ENCODE measurements around the gene TMEM223.
"Not testable (repeated sequence)": the region's sequence is repeated elsewhere in the genome, so short reads cannot be mapped to it uniquely, and the experiment has no call there.

Gene TMEM223

GRCh38 chr11:62771144-62772021 is 20.4 kb downstream of the TMEM223 start, which contains the start of gene TAF6L:
TAF6L (plus strand) TSS chr11:62771396; CDS start chr11:62775784, 4,388 bp downstream.
- TF ChIP-seq CTCF (conservative IDR thresholded peaks at IDR 0.05; ENCODE audit: low read depth, low read length), result no peak
- H3K4me3 ChIP-seq (ENCODE audit: low read length), result peak within 1 kb of the TSS; percentile 76
- peak; percentile 81 for DNase-seq (ENCODE audit: low read depth)

DNA sequence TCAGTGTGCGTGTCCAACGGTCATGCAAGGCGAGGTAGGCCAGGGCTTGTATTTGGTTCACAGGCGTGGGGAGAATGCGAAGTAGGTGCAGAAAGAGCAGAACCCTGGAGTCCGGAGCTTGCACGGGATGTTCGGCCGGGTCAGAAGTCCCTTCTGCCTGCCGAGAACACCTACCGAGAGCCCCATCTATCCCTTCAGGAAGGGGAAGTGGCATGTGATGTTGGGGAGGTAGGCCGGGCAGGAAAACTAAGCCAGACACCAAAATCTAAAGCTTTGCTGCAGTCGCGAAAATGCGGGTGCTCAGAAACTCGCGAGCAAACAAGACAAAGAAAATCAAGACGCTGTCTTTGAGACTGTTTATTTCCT is 21.0 kb downstream of the TMEM223 start:
- DNase-seq (ENCODE audit: low read depth), result no peak
- TF ChIP-seq CTCF (conservative IDR thresholded peaks at IDR 0.05; ENCODE audit: low read depth, low read length), result no peak
- H3K4me3 ChIP-seq (ENCODE audit: low read length), result peak overlapping the region; percentile 76

GRCh38 chr11:62760867-62761227 is 31.0 kb downstream of the TMEM223 start:
- DNase-seq (ENCODE audit: low read depth), result not testable (repeated sequence)
- H3K4me3 ChIP-seq (ENCODE audit: low read length), result peak overlapping the region; percentile 92

DNA sequence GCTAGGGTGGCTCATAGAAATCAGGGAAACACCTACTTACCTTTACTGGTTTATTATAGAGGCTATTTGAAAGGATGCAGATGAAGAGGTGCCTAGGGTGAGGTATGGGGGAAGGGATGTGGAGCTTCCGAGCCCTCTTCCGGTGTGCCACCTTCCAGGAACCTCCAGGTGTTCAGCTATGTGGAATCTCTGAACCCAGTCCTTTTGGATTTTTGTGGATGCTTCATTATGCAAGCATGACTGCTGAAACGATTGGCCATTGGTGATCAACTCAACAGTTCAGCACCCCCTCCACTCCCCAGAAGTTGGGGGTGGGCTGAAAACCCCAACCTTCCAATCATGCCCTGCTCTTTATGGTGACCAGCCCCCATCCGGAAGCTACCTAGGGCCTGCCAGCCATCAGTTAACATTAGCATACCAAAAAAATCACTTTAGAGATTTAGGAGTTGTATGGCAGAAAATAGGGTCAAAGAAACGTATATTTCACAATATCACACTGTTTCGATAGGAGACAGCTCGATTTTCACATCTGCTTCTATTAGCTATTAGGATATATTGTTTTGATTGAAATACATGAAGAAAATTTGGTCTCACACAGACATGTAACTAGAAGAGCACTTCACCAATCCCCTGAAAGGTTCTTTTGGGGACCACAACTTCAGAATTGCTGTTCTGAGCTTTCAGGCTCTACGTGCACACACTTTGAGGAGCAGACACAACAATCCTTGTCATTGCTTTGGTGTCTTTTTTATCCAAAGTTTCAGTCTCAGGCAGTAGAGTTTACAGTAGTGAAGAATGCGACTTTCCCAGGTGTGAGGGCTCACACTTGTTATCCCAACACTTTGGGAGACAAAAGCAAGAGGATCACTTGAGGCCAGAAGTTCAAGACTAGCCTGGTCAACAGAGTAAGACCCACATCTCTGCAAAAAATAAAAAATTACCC is 33.7 kb downstream of the TMEM223 start:
- DNase-seq (ENCODE audit: low read depth), result no peak
- no peak for TF ChIP-seq CTCF (conservative IDR thresholded peaks at IDR 0.05; ENCODE audit: low read depth, low read length)
- H3K4me3 ChIP-seq (ENCODE audit: low read length), result no peak overlapping the region

DNA sequence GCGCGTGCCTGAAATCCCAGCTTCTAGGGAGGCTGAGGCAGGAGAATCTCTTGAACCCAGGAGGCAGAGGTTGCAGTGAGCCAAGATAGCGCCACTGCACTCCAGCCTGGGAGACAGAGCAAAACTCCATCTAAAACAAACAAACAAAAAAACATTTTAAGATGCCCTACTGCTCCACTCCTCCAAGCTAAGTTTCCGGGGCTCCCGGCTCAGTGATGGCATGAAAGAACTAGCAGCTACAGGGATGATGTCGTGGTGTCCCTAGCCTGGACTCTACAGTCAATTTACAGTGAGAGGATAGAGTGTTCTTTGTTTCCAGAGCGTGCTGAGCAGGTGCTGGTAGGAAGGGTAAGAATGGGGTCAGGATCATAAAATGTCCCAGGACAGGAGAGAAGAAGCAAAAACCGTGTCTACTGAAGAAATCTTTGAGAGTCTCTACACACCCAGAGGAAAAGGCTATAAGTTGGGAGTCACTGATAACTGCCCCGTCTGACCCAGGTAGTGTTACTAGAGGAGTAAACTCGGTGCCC is 36.7 kb downstream of the TMEM223 start:
- no peak for DNase-seq (ENCODE audit: low read depth)
- no peak for TF ChIP-seq CTCF (conservative IDR thresholded peaks at IDR 0.05; ENCODE audit: low read depth, low read length)
- H3K4me3 ChIP-seq (ENCODE audit: low read length), result no peak overlapping the region

- TF ChIP-seq CTCF (conservative IDR thresholded peaks at IDR 0.05; ENCODE audit: low read depth, low read length), result no peak
- peak; percentile 99 for DNase-seq (ENCODE audit: low read depth)
- H3K4me3 ChIP-seq (ENCODE audit: low read length), result peak within 1 kb of the TSS; percentile 97
Observed at GRCh38 chr11:62753736-62754603, 37.8 kb downstream of the TMEM223 start, which contains the start of gene ZBTB3. ZBTB3 (minus strand) TSS chr11:62754160; CDS start chr11:62753664, 496 bp downstream.
